Stimulated activated CD4-positive, alpha-beta T cell treated with anti-CD3 and anti-CD28 coated beads, Interleukin-1b, Interleukin-23, amount 100 ng/mL, for 48 hours (primary cell): ENCODE results near the gene IMMP2L.
"Not testable (repeated sequence)": the region's sequence is repeated elsewhere in the genome, so short reads cannot be mapped to it uniquely, and the experiment has no call there.

ENCODE experiments used
- DNase-seq: peaks from one replicate; pipeline ENCODE4 v3.0.0-alpha.2; 2020

Gene IMMP2L

GRCh38 chr7:110960811-110961210 lies 601.5 kb downstream of the IMMP2L start:
- no peak for DNase-seq

- no peak for DNase-seq
These were observed 614.0 kb downstream of the IMMP2L start for GRCh38 chr7:110948280-110948679.

- DNase-seq, result no peak
These were observed 614.9 kb downstream of the IMMP2L start for GRCh38 chr7:110947408-110947807.

- DNase-seq, result no peak
These were observed 617.2 kb downstream of the IMMP2L start for GRCh38 chr7:110944966-110945644.

GRCh38 chr7:110944448-110944847 lies 617.8 kb downstream of the IMMP2L start:
- DNase-seq, result no peak

GRCh38 chr7:110943701-110944345 lies 618.5 kb downstream of the IMMP2L start:
- no peak for DNase-seq

- no peak for DNase-seq
These were observed 620.9 kb downstream of the IMMP2L start for GRCh38 chr7:110941385-110941784.

- DNase-seq, result no peak
These were observed 621.5 kb downstream of the IMMP2L start for GRCh38 chr7:110940756-110941155.

- DNase-seq, result no peak
These were observed 624.1 kb downstream of the IMMP2L start for GRCh38 chr7:110938165-110938564.

GRCh38 chr7:110936665-110937064 lies 625.6 kb downstream of the IMMP2L start:
- not testable (repeated sequence) for DNase-seq

- no peak for DNase-seq
These were observed 632.6 kb downstream of the IMMP2L start for GRCh38 chr7:110929480-110930249.

- no peak for DNase-seq
These were observed 639.4 kb downstream of the IMMP2L start for GRCh38 chr7:110922906-110923305.

- no peak for DNase-seq
These were observed 640.6 kb downstream of the IMMP2L start for GRCh38 chr7:110921595-110922151.

- no peak for DNase-seq
These were observed 643.2 kb downstream of the IMMP2L start for GRCh38 chr7:110918949-110919548.

GRCh38 chr7:110914263-110914662 lies 648.0 kb downstream of the IMMP2L start:
- DNase-seq, result no peak

- DNase-seq, result no peak
These were observed 650.7 kb downstream of the IMMP2L start for GRCh38 chr7:110911632-110912031.

- no peak for DNase-seq
These were observed 653.2 kb downstream of the IMMP2L start for GRCh38 chr7:110909117-110909516.

GRCh38 chr7:110905773-110906566 lies 656.3 kb downstream of the IMMP2L start:
- DNase-seq, result no peak

- DNase-seq, result no peak
These were observed 663.8 kb downstream of the IMMP2L start for GRCh38 chr7:110898516-110898915.

- no peak for DNase-seq
These were observed 664.8 kb downstream of the IMMP2L start for GRCh38 chr7:110897538-110897937.

- DNase-seq, result no peak
These were observed 668.2 kb downstream of the IMMP2L start for GRCh38 chr7:110894111-110894510.

GRCh38 chr7:110891197-110891596 lies 671.1 kb downstream of the IMMP2L start:
- no peak for DNase-seq
